OCI-LY7 (cell line): ENCODE results near the gene ELAVL2. TPM values are rescaled to one million over a fixed set of nuclear protein-coding genes. Genes with fewer than 3 reads are reported as not detected.
"Not testable (repeated sequence)": the region's sequence is repeated elsewhere in the genome, so short reads cannot be mapped to it uniquely, and the experiment has no call there.

Source experiments
- BruUV-seq: library from RNA; stranded (reverse); fragments of 400-500 nt; replicated peaks from 2 replicates; lab custom pipeline; 2021; lab: Mats Ljungman, UMichigan
- CTCF ChIA-PET: fragments of 300-600 bp; sonication (Branson Sonifier 250); formaldehyde crosslinking; loops from one replicate; lab custom pipeline; 2022; ENCODE audit warnings: antibody characterized with exemption; ENCODE audit not compliant: unreplicated experiment; lab: Charles Lee
- POLR2A ChIA-PET: fragments of 300-600 bp; sonication (Branson Sonifier 250); formaldehyde crosslinking; loops from one replicate; lab custom pipeline; 2022; ENCODE audit warnings: antibody characterized with exemption; lab: Charles Lee
- DNase-seq: peaks from one replicate; pipeline ENCODE4 v3.0.0-alpha.2; 2015; ENCODE audit warnings: low spot score
- H2AFZ ChIP-seq: fragments of 200-600 bp; sonication (generic), shearing (Covaris generic); 2 replicates; pipeline ENCODE4 v1.6.1; 2014; ENCODE audit warnings: mild to moderate bottlenecking, antibody characterized with exemption, low read length, moderate library complexity
- H3K27ac ChIP-seq: fragments of 200-600 bp; sonication (generic); 2 replicates; pipeline ENCODE4 v1.5.1; 2014; ENCODE audit warnings: mixed run types, low read depth, mild to moderate bottlenecking, moderate library complexity, low read length, inconsistent platforms; ENCODE audit not compliant: poor library complexity, severe bottlenecking
- H3K36me3 ChIP-seq: fragments of 200-600 bp; sonication (generic); 2 replicates; pipeline ENCODE4 v1.6.1; 2014; ENCODE audit warnings: mild to moderate bottlenecking, antibody characterized with exemption, low read length, moderate library complexity, mixed read lengths; ENCODE audit not compliant: insufficient read depth
- H3K4me1 ChIP-seq: fragments of 200-600 bp; sonication (generic); 2 replicates; pipeline ENCODE4 v1.5.1; 2014; ENCODE audit warnings: mild to moderate bottlenecking, low read length; ENCODE audit not compliant: insufficient read depth, poor library complexity, severe bottlenecking
- H3K4me2 ChIP-seq: fragments of 200-600 bp; sonication (generic); 2 replicates; pipeline ENCODE4 v1.6.1; 2014; ENCODE audit warnings: mild to moderate bottlenecking, low read length
- H3K4me3 ChIP-seq: fragments of 200-600 bp; sonication (generic); 2 replicates; pipeline ENCODE4 v1.5.1; 2014; ENCODE audit warnings: mild to moderate bottlenecking, low read depth, low read length; ENCODE audit not compliant: poor library complexity, severe bottlenecking
- H3K79me2 ChIP-seq: fragments of 200-600 bp; sonication (generic); 2 replicates; pipeline ENCODE4 v1.6.1; 2016; ENCODE audit warnings: low read depth, mild to moderate bottlenecking, low read length, moderate library complexity, mixed read lengths; ENCODE audit not compliant: insufficient read depth
- H3K9me2 ChIP-seq: fragments of 200-600 bp; sonication (generic); 2 replicates; pipeline ENCODE4 v1.6.1; 2016; ENCODE audit warnings: mild to moderate bottlenecking, low read length, mixed read lengths; ENCODE audit not compliant: insufficient read depth
- H3K9me3 ChIP-seq: fragments of 200-600 bp; sonication (generic); 2 replicates; pipeline ENCODE4 v1.6.1; 2014; ENCODE audit warnings: mild to moderate bottlenecking, mixed run types, low read length, mixed read lengths
- H4K20me1 ChIP-seq: fragments of 200-600 bp; sonication (generic); 2 replicates; pipeline ENCODE4 v1.6.1; 2014; ENCODE audit warnings: mild to moderate bottlenecking, antibody characterized with exemption, low read length, moderate library complexity, mixed read lengths; ENCODE audit not compliant: insufficient read depth
- EZH2phosphoT487 ChIP-seq: fragments of 200-600 bp; sonication (generic); IDR thresholded peaks from 2 replicates; pipeline ENCODE4 v1.6.1; 2018; ENCODE audit warnings: low read depth, borderline replicate concordance, mild to moderate bottlenecking, mixed run types, antibody characterized with exemption, low read length, moderate library complexity, mixed read lengths
- intact Hi-C: fragments of 100-400 bp; cut with micrococcal nuclease; formaldehyde crosslinking; loops from one replicate; pipeline ENCODE4 v1.10.0; 2022; ENCODE audit not compliant: unreplicated experiment
- total RNA-seq, 2 experiments: library from RNA; depleted of rRNA in 1 of 2; stranded (reverse); fragments of >200 nt in 1 of 2; shearing (Covaris generic) in 1 of 2; gene quantifications; 2 replicates each; pipeline ENCODE4 v1.2.3, GENCODE V29; 2014 to 2022
- TF ChIP-seq, protein P1 (sequence below): fragments of 200-600 bp; sonication (generic); conservative IDR thresholded peaks from 2 replicates; pipeline ENCODE4 v1.5.1; 2014; ENCODE audit warnings: mild to moderate bottlenecking, antibody characterized with exemption, low read length, moderate library complexity, mixed read lengths

The ELAVL2 gene
- total RNA-seq, 2 experiments from 2014 or later = not detected

DNA sequence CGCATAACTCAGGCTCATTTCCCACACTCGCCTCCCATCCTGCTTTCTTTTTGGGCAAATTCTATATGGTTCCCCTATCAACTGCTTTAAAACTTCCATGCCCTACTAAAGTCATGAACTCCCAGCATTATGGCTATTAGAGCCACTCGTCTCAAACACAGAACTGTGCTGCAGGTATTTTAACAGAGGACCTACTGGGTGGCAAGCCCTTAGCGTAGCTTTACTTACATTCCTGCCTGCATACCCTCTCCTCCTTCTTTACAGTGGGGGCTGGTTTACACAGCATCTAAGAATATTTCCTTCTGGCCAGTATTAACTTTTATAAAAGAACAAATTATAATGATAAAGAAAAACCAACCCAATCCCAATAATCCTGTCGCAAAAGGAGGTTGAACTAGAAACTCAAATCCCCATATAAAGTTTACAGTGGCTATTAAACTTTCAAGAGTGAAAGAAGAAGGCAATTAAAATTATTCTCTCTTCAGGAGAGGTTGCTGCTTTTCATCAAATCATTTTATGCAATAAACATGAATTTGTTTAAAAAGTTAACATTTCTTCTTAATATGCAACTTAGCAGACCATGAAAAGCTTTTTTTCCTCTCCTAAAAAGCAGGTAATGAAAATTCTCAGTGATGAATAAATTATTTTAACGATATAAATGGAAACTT lies 100.6 kb downstream of the ELAVL2 start:
- H3K4me1 ChIP-seq = no peaks in the 10 kb centered on the region
- H3K9me2 ChIP-seq = no peaks in the 10 kb centered on the region
- ChIA-PET CTCF (no interaction called here), POLR2A (interaction anchor here (0.8 kb wide), 1 partner anchor 22 kb away, joined by 3 read pairs; no protein-coding TSS in a partner anchor)
- BruUV-seq = no TSS peak
- no peaks in the 10 kb centered on the region for H3K79me2 ChIP-seq
- H3K36me3 ChIP-seq = no peaks in the 10 kb centered on the region
- no peak overlapping the region for H3K4me3 ChIP-seq
- H2AFZ ChIP-seq = no peak overlapping the region
- no peak for TF ChIP-seq EZH2phosphoT487
- no peak overlapping the region for H3K4me2 ChIP-seq
- DNase-seq = no peak
- H3K27ac ChIP-seq = no peak overlapping the region
- H3K9me3 ChIP-seq = no peaks in the 10 kb centered on the region
- no peaks in the 10 kb centered on the region for H4K20me1 ChIP-seq
- intact Hi-C loops = no loop called here

DNA sequence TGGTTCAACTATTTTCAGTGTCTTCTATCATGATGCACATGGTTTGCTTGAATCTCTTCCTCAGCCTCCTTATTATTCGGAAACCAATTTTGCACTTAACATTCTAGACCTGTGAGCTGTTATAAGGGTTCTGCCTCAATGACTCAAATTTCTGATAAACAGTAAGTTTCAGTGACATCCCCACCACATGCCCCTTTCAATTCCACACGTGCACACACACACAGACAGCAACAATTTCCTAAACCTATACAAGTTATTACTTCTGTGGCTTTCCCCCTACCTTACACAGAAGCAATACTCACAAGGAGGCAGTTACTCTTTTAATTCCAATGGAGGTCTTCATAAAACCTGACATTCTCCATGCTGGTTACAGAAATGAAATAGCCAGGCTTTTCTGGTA lies 102.4 kb downstream of the ELAVL2 start:
- H3K4me3 ChIP-seq = no peak overlapping the region
- ChIA-PET CTCF (no interaction called here), POLR2A (no interaction called here)
- intact Hi-C loops = no loop called here
- no peak overlapping the region for H3K27ac ChIP-seq
- H3K9me3 ChIP-seq = no peaks in the 10 kb centered on the region
- no TSS peak for BruUV-seq
- no peaks in the 10 kb centered on the region for H3K79me2 ChIP-seq
- no peak overlapping the region for H3K4me2 ChIP-seq
- H3K9me2 ChIP-seq = no peaks in the 10 kb centered on the region
- no peak overlapping the region for H2AFZ ChIP-seq
- no peaks in the 10 kb centered on the region for H4K20me1 ChIP-seq
- TF ChIP-seq EZH2phosphoT487 = no peak
- TF ChIP-seq, protein P1, sequence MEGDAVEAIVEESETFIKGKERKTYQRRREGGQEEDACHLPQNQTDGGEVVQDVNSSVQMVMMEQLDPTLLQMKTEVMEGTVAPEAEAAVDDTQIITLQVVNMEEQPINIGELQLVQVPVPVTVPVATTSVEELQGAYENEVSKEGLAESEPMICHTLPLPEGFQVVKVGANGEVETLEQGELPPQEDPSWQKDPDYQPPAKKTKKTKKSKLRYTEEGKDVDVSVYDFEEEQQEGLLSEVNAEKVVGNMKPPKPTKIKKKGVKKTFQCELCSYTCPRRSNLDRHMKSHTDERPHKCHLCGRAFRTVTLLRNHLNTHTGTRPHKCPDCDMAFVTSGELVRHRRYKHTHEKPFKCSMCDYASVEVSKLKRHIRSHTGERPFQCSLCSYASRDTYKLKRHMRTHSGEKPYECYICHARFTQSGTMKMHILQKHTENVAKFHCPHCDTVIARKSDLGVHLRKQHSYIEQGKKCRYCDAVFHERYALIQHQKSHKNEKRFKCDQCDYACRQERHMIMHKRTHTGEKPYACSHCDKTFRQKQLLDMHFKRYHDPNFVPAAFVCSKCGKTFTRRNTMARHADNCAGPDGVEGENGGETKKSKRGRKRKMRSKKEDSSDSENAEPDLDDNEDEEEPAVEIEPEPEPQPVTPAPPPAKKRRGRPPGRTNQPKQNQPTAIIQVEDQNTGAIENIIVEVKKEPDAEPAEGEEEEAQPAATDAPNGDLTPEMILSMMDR = no peak
- DNase-seq = no peak
- H3K4me1 ChIP-seq = no peaks in the 10 kb centered on the region
- no peaks in the 10 kb centered on the region for H3K36me3 ChIP-seq

DNA sequence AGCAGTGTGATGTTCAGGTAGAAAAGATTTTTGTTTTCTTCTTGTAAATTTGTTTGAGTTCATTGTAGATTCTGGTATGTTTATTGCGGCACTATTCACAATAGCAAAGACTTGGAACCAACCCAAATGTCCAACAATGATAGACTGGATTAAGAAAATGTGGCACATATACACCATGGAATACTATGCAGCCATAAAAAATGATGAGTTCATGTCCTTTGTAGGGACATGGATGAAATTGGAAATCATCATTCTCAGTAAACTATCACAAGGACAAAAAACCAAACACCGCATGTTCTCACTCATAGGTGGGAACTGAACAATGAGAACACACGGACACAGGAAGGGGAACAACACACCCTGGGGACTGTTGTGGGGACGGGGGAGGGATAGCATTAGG lies 103.0 kb downstream of the ELAVL2 start:
- BruUV-seq, intact Hi-C loops, H3K9me2 ChIP-seq, H3K27ac ChIP-seq, CTCF ChIA-PET, H4K20me1 ChIP-seq, POLR2A ChIA-PET, H3K36me3 ChIP-seq, H2AFZ ChIP-seq, H3K9me3 ChIP-seq, H3K4me2 ChIP-seq, H3K4me3 ChIP-seq, DNase-seq, H3K79me2 ChIP-seq, H3K4me1 ChIP-seq: not testable (repeated sequence)
